WTC11 (cell line): ENCODE results near the gene OR4D1. TPM values are rescaled to one million over a fixed set of nuclear protein-coding genes. Genes with fewer than 3 reads are reported as not detected.
A peak's percentile ranks its signal among the peaks of the same experiment; 100 is the strongest.

Experiments
- ATAC-seq: fragments of 200-7000 bp; cut with Tn5 transposase; 2 replicates; pipeline ENCODE4 v1.10.0; 2021; ENCODE audit warnings: mild to moderate bottlenecking, moderate library complexity
- CTCF ChIA-PET: fragments of 300-600 bp; sonication (Branson Sonifier 250); formaldehyde crosslinking; loops from one replicate; lab custom pipeline; 2021; ENCODE audit warnings: antibody characterized with exemption; lab: Charles Lee
- POLR2A ChIA-PET: fragments of 350-600 bp; sonication (Branson Sonifier 250); formaldehyde crosslinking; loops from one replicate; lab custom pipeline; 2021; ENCODE audit warnings: antibody characterized with exemption; lab: Charles Lee
- DNase-seq: peaks from one replicate; pipeline ENCODE4 v3.0.0; 2021; ENCODE audit warnings: low spot score
- H3K27ac Mint-ChIP-seq: 2 replicates; pipeline ENCODE4 v1.8.0; 2021; ENCODE audit warnings: mixed read lengths
- H3K27me3 Mint-ChIP-seq: 2 replicates; pipeline ENCODE4 v1.8.0; 2021; ENCODE audit warnings: low read depth, mild to moderate bottlenecking, moderate library complexity, mixed read lengths
- H3K36me3 Mint-ChIP-seq: 2 replicates; pipeline ENCODE4 v1.8.0; 2021; ENCODE audit warnings: mixed read lengths
- H3K4me1 Mint-ChIP-seq: 2 replicates; pipeline ENCODE4 v1.8.0; 2022; ENCODE audit warnings: mixed read lengths
- H3K4me3 Mint-ChIP-seq: 2 replicates; pipeline ENCODE4 v1.8.0; 2021; ENCODE audit warnings: mild to moderate bottlenecking, moderate library complexity, mixed read lengths
- H3K9me3 Mint-ChIP-seq: 2 replicates; pipeline ENCODE4 v1.8.0; 2021; ENCODE audit warnings: mixed read lengths
- CTCF ChIP-seq: fragments of 200-600 bp; IDR thresholded peaks from 2 replicates; pipeline ENCODE4 v1.8.0; 2022; ENCODE audit warnings: antibody characterized with exemption
- E2F5 ChIP-seq: sonication (generic); formaldehyde crosslinking; IDR thresholded peaks from 2 replicates; pipeline ENCODE4 v1.8.1; 2022; ENCODE audit warnings: mild to moderate bottlenecking, moderate library complexity, missing genetic modification reagents
- GABPB1 ChIP-seq: sonication (generic); formaldehyde crosslinking; IDR thresholded peaks from 2 replicates; pipeline ENCODE4 v1.8.1; 2023; ENCODE audit warnings: mild to moderate bottlenecking, missing genetic modification reagents
- MAX ChIP-seq: sonication (generic); formaldehyde crosslinking; IDR thresholded peaks from 2 replicates; pipeline ENCODE4 v1.8.0; 2022; ENCODE audit warnings: mild to moderate bottlenecking, missing genetic modification reagents
- PRDM15 ChIP-seq: sonication (generic); formaldehyde crosslinking; IDR thresholded peaks from 2 replicates; pipeline ENCODE4 v1.8.0; 2022; ENCODE audit warnings: missing genetic modification reagents
- PREB ChIP-seq: sonication (generic); formaldehyde crosslinking; IDR thresholded peaks from 2 replicates; pipeline ENCODE4 v1.8.1; 2022; ENCODE audit warnings: mild to moderate bottlenecking, missing genetic modification reagents, moderate library complexity, borderline replicate concordance
- SMAD3 ChIP-seq: sonication (generic); formaldehyde crosslinking; IDR thresholded peaks from 2 replicates; pipeline ENCODE4 v1.8.0; 2022; ENCODE audit warnings: missing genetic modification reagents, mild to moderate bottlenecking, borderline replicate concordance
- TEAD4 ChIP-seq: sonication (generic); formaldehyde crosslinking; IDR thresholded peaks from 2 replicates; pipeline ENCODE4 v1.8.0; 2022; ENCODE audit warnings: mild to moderate bottlenecking, missing genetic modification reagents
- USF1 ChIP-seq: sonication (generic); formaldehyde crosslinking; IDR thresholded peaks from 2 replicates; pipeline ENCODE4 v1.8.0; 2022; ENCODE audit warnings: mild to moderate bottlenecking, missing genetic modification reagents
- USF2 ChIP-seq: sonication (generic); formaldehyde crosslinking; IDR thresholded peaks from 2 replicates; pipeline ENCODE4 v1.8.1; 2023; ENCODE audit warnings: mild to moderate bottlenecking, missing genetic modification reagents, moderate library complexity
- ZNF121 ChIP-seq: sonication (generic); formaldehyde crosslinking; IDR thresholded peaks from 2 replicates; pipeline ENCODE4 v1.8.0; 2023; ENCODE audit warnings: missing genetic modification reagents
- ZNF138 ChIP-seq: sonication (generic); formaldehyde crosslinking; conservative IDR thresholded peaks from 2 replicates; pipeline ENCODE4 v1.8.1; 2022; ENCODE audit warnings: mild to moderate bottlenecking, moderate library complexity, missing genetic modification reagents
- ZNF232 ChIP-seq: sonication (generic); formaldehyde crosslinking; IDR thresholded peaks from 2 replicates; pipeline ENCODE4 v1.8.0; 2022; ENCODE audit warnings: mild to moderate bottlenecking, missing genetic modification reagents
- ZNF281 ChIP-seq: sonication (generic); formaldehyde crosslinking; IDR thresholded peaks from 2 replicates; pipeline ENCODE4 v1.8.0; 2023; ENCODE audit warnings: mild to moderate bottlenecking, missing genetic modification reagents
- total RNA-seq: library from RNA; stranded (reverse); gene quantifications from 3 replicates; pipeline ENCODE4 v1.2.3, GENCODE V29; 2021

OR4D1 gene
- total RNA-seq, 1 experiment from 2014 or later: 0.17 TPM

GRCh38 chr17:58196610-58197009 is 48.4 kb downstream of the OR4D1 start (continued):
- TF ChIP-seq E2F5: no peak
- no peak for TF ChIP-seq ZNF281 (CRISPR knock-in tag)
- TF ChIP-seq ZNF232 (CRISPR knock-in tag): no peak
- no peak for TF ChIP-seq PREB
- no peak for TF ChIP-seq USF2
- no peak for TF ChIP-seq ZNF138 (CRISPR knock-in tag)
- no peak for TF ChIP-seq TEAD4 (CRISPR knock-in tag)
- no peak for TF ChIP-seq ZNF121 (CRISPR knock-in tag)

GRCh38 chr17:58200024-58200633 is 51.9 kb downstream of the OR4D1 start:
- ATAC-seq: peak; percentile 96
- H3K27ac Mint-ChIP-seq: no peak overlapping the region
- TF ChIP-seq PRDM15 (CRISPR knock-in tag) (no peak), SMAD3 (CRISPR knock-in tag) (no peak), USF1 (CRISPR knock-in tag) (peak; percentile 63), GABPB1 (CRISPR knock-in tag) (no peak), USF2 (peak; percentile 74), MAX (peak; percentile 87), CTCF (peak; percentile 61; the same call in 1 of the 2 replicates), ZNF121 (CRISPR knock-in tag) (peak; percentile 88)
- H3K9me3 Mint-ChIP-seq: no peaks in the 10 kb centered on the region
- H3K4me3 Mint-ChIP-seq: no peak overlapping the region
- CTCF ChIA-PET: interaction anchor here (0.5 to 3.7 kb wide), 57 partner anchors 8 to 326 kb away, joined by 3 to 31 read pairs (median 5); partner anchors contain the start of genes HSF5, LPO, MKS1 and MTMR4
- H3K36me3 Mint-ChIP-seq: no peaks in the 10 kb centered on the region
- POLR2A ChIA-PET: no interaction called here
- DNase-seq: peak; percentile 83
- no peaks in the 10 kb centered on the region for H3K4me1 Mint-ChIP-seq
- peaks cover 11% of the 10 kb centered on the region for H3K27me3 Mint-ChIP-seq
